Activated CD8-positive, alpha-beta memory T cell treated with anti-CD3 and anti-CD28 coated beads, Interleukin-2, amount 50 U/mL, for 24 hours (primary cell): Measurements from ENCODE around the gene CHST12.
"Not testable (repeated sequence)": the region's sequence is repeated elsewhere in the genome, so short reads cannot be mapped to it uniquely, and the experiment has no call there.

Experiments
- DNase-seq: peaks from one replicate; pipeline ENCODE4 v3.0.0-alpha.2; 2020; ENCODE audit errors: extremely low read depth

The CHST12 gene

DNA sequence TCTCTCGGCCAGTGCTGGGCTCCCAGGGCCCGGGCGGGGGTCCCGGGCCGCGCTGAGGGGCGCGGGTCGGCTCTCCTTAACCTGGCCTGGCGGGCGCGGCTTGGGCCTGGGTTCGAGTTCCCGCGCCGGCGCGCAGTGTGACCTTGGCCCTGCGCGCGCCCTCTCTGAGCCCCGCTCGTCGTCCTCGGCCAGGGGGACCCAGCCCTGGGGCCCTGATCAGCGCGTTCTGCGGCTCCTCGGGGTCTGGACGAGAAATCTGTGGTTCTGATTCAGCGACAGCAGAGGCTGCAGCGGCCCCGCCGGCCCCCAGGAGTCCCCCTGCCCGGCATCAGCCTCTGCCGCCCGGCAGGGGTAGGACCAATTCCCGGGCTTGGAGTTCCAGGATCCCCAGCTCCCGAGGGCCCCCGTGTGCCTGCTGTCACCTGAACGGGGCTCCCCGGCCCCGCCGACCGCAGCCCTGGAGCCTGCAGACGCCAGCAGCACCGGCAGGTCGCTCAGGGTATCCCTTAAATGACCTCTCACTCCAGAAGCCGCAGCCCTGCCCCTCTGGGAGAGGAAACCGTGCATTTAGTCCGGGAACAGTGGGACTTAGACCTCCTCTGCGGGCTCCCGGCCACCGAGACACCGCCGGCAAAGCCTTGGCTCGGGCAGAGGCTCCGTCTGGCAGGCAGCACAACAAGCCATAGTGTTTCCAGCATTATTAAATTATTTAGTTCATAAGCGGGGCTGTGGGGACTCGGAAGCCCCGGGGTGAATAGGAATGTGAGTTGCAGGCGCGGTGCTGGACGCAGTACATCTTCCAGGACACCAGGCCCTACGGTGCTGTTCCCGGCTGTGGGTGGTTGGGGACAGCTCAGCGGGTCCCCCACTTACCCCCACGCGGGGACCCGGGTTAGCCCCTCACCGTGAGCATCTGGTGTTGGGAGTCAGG lies 572 bp downstream of the CHST12 start:
- no peak for DNase-seq

DNA sequence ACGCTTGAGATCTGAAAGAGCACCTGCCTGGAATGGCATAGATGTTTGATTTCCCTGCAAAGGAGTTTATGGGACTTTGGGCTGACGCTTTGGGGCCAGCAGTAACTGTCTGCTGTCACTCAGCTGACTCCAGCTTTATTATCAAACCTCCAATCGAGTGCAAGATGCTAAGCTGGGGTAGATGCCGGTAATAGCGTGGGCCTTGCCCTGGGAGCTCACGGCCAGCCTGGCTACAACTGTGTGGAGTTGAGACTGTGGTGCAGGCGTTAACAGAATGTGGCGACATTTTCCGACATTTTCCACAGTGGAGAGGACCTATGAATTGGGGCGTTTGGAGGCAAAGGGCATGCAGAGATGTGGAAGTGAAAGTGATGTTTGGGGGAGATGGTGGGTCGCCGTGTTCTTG lies 1.3 kb downstream of the CHST12 start:
- DNase-seq = no peak

DNA sequence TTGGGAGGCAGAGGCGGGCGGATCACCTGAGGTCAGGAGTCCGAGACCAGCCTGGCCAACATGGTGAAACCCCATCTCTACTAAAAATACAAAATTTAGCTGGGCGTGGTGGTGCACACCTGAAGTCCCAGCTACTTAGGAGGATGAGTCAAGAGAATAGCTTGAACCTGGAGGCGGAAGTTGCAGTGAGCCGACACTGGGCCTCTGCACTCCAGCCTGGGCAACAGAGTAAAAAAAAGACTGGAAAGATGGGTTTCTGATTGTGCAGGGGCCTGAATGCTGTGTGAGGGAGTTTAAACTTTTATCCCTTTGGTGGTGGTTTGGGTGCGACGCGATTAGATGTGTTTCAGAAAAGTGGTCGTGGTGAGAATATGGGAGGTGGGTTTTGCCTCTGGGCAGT lies 1.8 kb downstream of the CHST12 start:
- no peak for DNase-seq

DNA sequence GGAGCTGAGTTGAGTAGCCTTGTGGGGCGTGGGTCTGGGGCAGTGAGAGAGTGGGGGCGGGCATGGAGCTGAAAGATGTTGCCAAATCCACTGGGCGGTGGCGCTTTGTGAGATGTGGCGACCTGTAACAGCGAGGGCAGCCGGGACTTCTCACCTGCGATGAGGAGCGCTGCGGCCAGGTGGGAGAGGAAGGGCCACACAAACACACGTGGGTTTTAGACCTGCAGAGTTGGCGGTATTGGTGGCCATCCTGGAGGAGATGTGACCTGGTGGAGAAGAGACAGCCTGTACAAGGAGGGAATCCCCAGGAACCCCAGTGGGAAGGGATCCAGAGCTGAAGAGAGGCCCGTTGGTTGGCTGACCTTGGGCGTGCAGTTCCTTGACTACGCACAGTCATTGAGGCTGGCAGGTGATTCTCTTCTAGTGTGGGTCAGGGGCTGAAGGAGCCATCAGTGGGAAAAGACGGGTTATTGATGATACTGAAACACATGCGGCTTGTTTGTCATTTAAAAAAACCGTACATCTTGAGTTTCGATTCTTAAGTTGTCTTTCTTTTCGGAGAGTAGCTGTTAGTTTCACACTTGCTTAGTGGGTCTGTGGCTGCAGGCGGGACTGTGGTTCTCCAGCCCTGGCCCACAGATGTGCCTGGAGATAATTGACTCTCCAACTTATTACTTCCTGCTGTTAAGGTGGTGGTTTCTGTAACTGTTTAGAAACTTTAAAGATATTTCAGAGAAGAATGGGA lies 2.4 kb downstream of the CHST12 start:
- DNase-seq = peak; percentile 55

DNA sequence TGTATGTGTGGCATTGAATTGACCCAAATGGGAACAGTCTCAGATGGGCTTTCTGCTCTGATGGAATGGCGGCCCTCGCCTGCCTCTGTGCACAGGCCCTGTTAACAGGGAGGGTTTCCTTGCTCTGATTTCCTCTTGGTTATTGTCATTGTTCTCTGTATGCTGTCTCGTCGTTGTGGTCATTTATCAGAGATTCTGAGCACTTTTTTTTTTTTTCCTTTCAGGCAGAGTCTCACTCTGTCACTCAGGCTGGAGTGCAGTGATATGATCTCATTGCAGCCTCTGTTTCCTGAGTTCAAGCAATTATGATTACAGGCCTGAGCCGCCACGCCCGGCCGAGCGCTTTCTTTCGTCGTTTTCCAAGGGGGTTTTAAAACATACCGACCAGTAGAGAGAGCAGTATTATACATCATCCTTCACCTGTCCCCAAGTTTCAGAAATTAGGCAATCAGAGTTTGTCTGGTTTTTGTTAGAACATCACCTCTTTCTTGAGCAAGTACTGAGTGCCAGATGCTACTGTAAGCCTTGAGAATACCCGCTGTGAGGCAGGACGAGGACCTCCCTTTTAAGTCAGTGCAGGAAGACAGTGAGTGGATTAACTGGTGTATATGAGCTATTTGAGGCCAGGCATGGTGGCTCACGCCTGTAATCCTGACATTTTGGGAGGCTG lies 6.5 kb downstream of the CHST12 start:
- no peak for DNase-seq

DNA sequence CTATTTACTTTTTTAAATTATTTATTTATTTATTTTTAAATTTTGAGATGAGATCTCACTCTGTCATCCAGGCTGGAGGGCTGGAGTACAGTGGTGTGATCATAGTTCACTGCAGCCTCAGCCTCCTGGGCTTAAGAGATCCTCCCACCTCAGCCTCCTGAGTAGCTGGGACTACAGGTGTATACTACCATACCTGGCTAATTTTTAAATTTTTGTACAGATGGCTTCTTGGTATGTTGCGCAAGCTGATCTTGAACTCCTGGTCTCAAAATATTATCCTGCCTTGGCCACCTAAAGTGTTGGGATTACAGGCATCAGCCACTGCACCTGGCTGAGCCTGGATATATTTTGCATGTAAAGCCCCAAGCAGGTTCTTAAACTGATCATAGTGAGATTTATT lies 7.6 kb downstream of the CHST12 start:
- DNase-seq = no peak

DNA sequence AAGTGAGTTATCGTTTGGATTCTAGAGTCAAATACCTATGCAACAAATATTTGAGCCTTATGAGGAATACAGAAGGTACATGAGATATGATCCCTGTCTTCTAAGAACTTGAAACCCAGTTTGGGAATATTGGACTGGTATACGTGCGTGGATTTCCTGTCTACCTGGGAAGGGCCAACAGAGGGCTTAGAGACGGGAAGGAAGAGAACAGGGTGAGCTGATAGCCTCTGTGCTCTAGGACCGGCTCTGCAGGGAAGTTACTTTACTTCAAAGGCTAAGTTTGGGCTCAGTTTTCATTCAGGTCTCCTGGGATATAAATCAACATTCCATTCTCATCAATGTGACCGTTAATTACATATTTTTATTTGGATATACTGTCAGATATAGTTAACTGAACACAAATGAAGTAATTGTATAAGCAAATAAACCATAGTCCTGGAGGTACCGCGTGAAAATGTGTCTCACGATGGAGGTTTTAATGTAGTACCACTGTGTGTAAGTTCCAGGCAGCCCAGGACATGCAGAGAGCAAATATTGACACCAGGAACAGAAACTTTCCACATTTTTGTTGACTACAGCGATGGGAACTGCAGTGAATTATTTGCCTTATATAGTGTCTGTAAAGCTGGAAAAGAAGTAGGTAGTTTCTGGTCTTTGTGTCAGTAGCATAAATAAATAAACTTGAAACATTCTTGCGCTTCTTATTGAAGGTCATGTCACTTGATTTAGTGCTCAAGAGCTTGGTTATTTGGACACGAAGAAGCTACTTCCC lies 8.6 kb downstream of the CHST12 start:
- no peak for DNase-seq

DNA sequence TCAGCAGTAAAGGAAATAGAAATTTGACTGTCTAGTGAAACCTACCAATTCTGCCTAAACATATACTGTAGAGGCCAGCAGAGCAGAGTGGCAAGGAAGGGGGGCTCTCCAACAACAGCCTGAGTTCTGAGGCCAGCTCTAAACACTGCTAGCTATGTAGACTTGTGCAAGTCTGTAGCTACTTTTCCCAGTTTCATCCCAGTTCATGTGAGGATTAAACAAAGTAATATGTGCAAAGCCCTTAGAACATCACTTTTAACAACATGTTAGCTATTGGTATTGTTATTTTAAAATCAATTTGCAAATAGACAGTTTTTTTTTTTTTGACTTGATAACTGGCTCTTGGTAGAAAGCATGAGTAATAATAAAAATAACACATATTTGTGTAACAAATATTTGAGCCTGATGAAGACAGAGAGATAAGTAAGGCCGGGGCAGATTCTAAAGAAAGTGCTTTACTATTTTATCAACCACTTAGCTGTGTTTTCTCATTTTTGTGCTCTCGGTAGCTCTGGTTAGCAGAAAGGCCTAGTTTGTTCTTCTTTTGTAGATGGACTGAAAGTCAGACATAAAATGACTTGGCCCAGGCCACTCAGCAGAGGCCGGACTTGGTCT lies 9.3 kb downstream of the CHST12 start:
- no peak for DNase-seq

DNA sequence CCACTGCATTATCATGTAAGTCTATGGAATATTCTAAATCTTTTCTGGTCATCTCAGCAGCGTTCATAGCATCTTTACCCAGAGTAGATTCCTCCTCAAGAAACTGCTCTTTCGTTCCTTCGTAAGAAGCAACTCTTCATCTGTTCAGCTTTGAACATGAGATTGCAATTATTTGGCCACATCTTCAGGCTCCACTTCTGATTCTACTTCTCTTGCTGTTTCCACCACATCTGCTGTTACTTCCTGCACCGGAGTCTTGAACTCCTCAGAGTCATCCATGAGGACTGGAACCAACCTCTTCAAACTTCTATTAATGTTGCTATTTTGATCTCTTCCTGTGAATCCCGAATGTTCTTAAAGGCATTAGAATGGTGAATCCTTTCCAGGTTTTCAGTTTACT lies 12.7 kb downstream of the CHST12 start:
- no peak for DNase-seq

DNA sequence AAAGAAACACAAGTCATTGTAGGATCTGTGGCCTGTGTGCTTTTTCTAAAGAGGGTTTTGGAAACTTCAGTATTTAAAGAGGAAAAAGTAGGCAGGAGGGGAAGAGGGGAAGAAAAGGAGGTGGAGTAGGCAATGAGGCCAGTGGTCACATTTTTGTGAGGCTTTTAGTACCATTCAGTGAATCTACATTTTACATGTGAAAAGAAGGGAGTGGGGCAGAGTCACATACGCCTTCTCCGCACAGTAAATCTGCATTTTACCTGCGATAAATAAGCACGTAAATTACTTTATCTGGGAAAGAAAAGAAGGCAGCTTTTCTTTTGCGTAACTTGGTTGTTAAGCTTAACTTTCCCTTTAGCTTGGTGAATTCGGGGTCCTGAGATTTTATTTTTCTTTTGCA lies 13.2 kb downstream of the CHST12 start:
- no peak for DNase-seq

DNA sequence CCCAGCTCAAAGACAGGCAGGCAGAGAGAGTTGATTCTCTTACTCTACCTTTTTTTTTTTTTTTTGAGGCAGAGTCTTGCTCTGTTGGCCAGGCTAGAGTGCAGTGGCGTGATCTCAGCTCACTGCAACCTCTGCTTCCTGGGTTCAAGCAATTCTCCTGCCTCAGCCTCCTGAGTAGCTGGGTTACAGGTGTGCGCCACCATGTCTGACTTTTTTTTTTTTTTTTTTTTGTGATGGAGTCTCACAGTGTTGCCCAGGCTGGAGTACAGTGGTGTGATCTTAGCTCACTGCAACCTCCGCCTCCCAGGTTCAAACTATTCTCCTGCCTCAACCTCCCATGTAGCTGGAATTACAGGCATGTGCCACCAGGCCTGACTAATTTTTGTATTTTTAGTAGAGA lies 13.8 kb downstream of the CHST12 start:
- not testable (repeated sequence) for DNase-seq

DNA sequence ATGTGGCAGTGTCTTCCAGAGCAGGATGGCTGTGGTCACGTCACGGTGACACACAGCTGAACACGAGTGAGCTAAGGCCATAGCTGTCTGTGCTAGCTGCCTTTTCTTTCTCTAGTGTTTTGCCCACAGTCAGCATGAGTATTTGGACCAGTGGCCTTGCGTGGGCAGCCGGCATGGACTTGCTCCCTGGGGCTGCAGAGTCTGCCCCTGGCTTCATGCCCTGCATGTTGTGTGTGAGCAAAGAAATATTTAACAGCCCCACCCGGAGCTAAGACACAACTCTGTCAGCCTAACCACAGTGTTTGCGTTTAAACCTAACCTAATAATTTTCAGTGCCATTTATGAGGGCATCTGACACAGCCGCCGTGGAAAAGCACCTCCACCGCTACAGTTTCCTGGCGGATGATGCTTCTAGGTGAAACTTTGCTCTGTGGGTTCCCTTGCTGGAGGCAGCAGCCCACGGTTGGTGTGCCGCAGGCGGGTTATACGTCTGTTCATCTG lies 14.6 kb downstream of the CHST12 start:
- DNase-seq = peak; percentile 38

DNA sequence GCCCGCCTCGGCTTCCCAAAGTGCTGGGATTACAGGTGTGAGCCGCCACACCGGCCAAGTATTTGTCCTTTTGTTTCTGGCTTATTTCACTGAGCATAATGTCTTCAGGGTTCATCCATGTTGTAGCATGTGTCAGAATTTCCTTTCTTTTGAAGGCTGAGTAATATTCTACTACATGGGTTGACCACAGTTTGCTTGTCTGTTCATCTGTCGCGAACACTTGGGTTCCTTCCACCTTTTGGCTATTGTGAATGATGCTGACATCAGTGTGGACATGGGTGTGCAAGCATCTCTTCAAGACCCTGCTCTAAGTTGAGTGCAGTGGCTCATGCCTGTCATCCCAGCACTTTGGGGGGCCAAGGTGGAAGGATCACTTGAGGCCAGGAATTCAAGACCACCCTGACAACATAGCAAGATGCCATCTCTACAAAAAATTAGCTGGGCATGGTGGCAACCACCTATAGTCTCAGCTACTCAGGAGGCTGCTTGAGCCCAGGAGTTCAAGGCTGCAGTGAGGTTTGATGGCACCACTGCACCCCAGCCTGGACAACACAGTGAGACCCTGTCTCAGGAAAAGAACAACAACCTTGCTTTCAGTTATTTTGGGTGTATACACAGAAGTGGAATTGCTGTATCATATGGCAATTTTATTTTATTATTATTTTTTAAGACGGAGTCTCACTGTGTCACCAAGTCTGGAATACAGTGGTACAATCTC lies 17.0 kb downstream of the CHST12 start:
- no peak for DNase-seq

DNA sequence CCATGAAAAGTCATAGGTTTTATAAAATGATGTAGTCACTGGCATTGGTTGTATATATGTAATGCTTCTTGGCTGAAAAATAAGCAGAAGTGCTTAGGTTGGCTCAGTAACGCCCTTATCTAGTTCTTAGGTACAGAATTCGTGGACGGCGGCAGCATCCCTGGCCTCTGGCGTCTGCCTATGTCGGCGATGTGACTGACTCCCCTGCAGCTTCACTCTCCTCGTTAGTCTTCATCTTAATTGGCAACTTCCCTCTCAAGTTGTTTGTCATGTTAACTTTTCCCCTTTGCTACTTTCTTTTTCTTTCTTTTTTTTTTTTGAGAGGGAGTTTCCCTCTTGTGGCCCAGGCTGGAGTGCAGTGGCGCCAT lies 18.5 kb downstream of the CHST12 start:
- DNase-seq = no peak

DNA sequence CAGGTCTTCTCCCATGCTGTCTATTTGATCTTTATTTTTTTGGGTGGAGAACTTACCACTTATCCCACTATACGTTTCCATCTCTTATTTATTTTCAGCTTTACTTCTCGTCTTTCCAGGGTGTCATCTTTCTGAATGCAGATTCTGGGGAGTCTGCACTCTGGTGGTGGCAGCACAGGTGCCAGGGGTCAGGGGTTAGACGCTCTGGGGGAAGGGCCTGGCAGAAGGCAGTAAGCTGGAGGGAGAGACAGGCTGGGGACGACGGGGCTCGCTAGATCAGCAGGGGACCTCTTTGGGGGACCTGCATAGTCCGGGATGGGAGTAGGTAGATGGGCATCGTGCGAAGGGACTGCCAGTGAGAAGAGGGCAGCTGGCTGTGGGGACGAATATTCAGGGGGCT lies 22.3 kb downstream of the CHST12 start:
- DNase-seq = no peak

DNA sequence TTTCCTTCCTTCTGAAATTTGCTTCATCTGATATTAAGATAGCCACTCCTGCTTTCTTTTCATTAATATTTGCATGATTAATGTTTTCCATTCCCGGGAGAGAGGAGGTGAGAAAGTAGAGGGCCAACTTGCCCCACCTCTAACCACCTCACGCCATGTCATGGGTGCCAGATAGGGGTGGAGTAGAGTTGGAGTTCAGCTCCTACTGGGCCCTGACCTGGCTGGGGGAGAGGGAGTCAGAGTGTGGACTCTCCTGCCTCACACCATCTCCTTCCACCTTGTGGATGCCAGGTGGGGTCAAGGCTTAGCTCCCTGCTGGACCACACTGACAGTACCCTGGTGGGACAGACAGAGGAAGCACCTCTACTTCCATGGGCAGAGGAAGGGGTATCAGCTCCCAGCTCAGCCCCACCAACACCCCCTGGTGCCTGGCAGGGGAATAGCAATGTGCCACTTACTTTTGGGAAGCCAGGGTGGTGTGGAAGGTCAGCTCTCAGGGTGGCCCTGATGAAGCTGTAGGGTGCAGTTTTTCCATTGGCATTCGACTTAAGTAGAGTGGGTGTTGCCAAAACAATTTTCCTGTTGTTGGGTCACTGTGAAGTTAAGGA lies 28.0 kb downstream of the CHST12 start:
- DNase-seq = no peak

DNA sequence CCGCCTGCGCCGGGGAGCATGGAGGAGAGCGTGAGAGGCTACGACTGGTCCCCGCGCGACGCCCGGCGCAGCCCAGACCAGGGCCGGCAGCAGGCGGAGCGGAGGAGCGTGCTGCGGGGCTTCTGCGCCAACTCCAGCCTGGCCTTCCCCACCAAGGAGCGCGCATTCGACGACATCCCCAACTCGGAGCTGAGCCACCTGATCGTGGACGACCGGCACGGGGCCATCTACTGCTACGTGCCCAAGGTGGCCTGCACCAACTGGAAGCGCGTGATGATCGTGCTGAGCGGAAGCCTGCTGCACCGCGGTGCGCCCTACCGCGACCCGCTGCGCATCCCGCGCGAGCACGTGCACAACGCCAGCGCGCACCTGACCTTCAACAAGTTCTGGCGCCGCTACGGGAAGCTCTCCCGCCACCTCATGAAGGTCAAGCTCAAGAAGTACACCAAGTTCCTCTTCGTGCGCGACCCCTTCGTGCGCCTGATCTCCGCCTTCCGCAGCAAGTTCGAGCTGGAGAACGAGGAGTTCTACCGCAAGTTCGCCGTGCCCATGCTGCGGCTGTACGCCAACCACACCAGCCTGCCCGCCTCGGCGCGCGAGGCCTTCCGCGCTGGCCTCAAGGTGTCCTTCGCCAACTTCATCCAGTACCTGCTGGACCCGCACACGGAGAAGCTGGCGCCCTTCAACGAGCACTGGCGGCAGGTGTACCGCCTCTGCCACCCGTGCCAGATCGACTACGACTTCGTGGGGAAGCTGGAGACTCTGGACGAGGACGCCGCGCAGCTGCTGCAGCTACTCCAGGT lies 29.7 kb downstream of the CHST12 start:
- DNase-seq = no peak

DNA sequence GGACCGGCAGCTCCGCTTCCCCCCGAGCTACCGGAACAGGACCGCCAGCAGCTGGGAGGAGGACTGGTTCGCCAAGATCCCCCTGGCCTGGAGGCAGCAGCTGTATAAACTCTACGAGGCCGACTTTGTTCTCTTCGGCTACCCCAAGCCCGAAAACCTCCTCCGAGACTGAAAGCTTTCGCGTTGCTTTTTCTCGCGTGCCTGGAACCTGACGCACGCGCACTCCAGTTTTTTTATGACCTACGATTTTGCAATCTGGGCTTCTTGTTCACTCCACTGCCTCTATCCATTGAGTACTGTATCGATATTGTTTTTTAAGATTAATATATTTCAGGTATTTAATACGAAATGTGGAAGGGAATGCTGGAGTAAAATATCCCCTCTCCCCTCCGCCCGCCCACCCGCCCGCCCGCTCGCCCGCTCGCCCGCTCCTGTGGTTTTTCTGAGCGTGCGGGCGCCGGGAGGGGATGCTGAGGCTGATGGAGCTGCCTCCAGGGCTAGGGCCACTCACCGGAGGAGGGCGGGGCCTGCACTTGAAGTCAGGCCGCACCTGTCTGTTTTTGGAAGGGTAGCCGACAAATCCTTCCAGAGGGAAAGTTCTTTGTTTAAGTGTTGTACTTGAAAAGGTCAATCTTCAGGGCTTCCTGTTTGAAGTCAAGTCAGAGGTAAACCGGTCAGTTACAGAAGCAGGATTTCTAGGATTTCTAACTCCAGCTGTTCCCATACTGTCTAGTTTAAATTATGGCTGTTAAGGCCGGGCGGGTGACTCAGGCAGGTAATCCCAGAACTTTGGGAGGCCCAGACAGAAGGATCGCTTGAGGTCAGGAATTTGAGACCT lies 30.5 kb downstream of the CHST12 start:
- no peak for DNase-seq
